SU-DHL-6 (cell line): ENCODE data around the gene WNT3.

Source experiments
- H2AFZ ChIP-seq: fragments of 200-600 bp; sonication (generic); 2 replicates; pipeline ENCODE4 v1.6.1; 2014; ENCODE audit warnings: low read depth, mild to moderate bottlenecking, moderate library complexity, mixed read lengths, antibody characterized with exemption, low read length; ENCODE audit not compliant: severe bottlenecking
- H3F3A ChIP-seq: fragments of 200-600 bp; shearing (Covaris generic); 2 replicates; pipeline ENCODE4 v1.6.0; 2016; ENCODE audit warnings: antibody characterized with exemption, mild to moderate bottlenecking; ENCODE audit not compliant: insufficient read depth
- H3K27ac ChIP-seq: fragments of 200-600 bp; sonication (generic); 2 replicates; pipeline ENCODE4 v1.5.1; 2016; ENCODE audit warnings: low read depth, mild to moderate bottlenecking, low read length, moderate library complexity, mixed read lengths
- H3K27me3 ChIP-seq: fragments of 200-600 bp; sonication (generic), shearing (Covaris generic); 2 replicates; pipeline ENCODE4 v1.6.0; 2014; ENCODE audit warnings: mild to moderate bottlenecking, low read length
- H3K36me3 ChIP-seq: fragments of 200-600 bp; sonication (generic); 2 replicates; pipeline ENCODE4 v1.6.1; 2014; ENCODE audit warnings: mild to moderate bottlenecking, low read length, mixed read lengths
- H3K4me2 ChIP-seq: fragments of 300-600, 200-600 bp; shearing (Covaris generic), sonication (generic); 2 replicates; pipeline ENCODE4 v1.6.0; 2014; ENCODE audit warnings: low read length, low read depth, mild to moderate bottlenecking; ENCODE audit not compliant: poor library complexity, severe bottlenecking
- H3K4me3 ChIP-seq: fragments of 200-600 bp; sonication (generic); 2 replicates; pipeline ENCODE4 v1.5.1; 2014; ENCODE audit warnings: antibody characterized with exemption, low read length, mild to moderate bottlenecking, mixed read lengths; ENCODE audit not compliant: insufficient read depth, poor library complexity, severe bottlenecking
- H3K79me2 ChIP-seq: fragments of 200-600 bp; sonication (generic); 2 replicates; pipeline ENCODE4 v1.6.1; 2014; ENCODE audit warnings: mild to moderate bottlenecking, low read length, moderate library complexity; ENCODE audit not compliant: insufficient read depth
- H3K9ac ChIP-seq: fragments of 200-600 bp; sonication (generic); 2 replicates; pipeline ENCODE4 v1.7.0; 2014; ENCODE audit warnings: mild to moderate bottlenecking, low read length
- H3K9me2 ChIP-seq: fragments of 200-600 bp; sonication (generic); replicated peaks from 2 replicates; pipeline ENCODE4 v1.6.1; 2014; ENCODE audit warnings: low read length; ENCODE audit not compliant: insufficient read depth
- H3K9me3 ChIP-seq: fragments of 200-600 bp; sonication (generic); 2 replicates; pipeline ENCODE4 v1.6.1; 2014; ENCODE audit warnings: low read length, mixed read lengths; ENCODE audit not compliant: insufficient read depth
- H4K20me1 ChIP-seq: fragments of 200-600 bp; sonication (generic); 2 replicates; pipeline ENCODE4 v1.6.1; 2014; ENCODE audit warnings: low read depth, mild to moderate bottlenecking, antibody characterized with exemption, low read length, moderate library complexity, mixed read lengths
- EZH2phosphoT487 ChIP-seq: fragments of 200-600 bp; sonication (generic), shearing (Covaris generic); conservative IDR thresholded peaks from 2 replicates; pipeline ENCODE4 v1.6.1; 2018; ENCODE audit warnings: mild to moderate bottlenecking, antibody characterized with exemption, low read length, moderate library complexity, mixed read lengths
- TF ChIP-seq, protein P1 (sequence below): fragments of 200-600 bp; sonication (generic); IDR thresholded peaks from one replicate; pipeline ENCODE4 v1.5.1; 2017; ENCODE audit warnings: antibody characterized with exemption, mild to moderate bottlenecking, low read length, moderate library complexity; ENCODE audit not compliant: insufficient read depth, poor library complexity, severe bottlenecking

The WNT3 gene

DNA sequence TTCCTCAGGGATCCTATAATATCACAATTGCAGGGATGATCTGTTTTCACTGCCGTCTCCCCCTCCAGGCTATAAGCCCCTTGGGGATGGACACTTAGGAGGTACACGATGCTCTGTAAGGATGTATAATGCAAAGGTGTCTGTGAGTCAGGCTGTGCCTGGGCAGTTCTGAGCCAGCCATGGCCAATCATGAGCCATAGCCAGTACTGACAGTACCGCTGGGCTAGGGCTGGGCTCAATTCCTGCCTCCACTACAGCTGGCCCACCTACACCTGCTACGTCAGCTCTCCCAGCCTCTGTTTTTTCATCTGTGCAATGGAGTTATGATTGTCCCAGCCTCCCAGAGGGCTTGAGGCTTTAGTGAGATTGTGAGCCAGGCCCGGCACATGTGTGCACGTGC lies 30.0 kb upstream of the WNT3 start:
- no peaks in the 10 kb centered on the region for H3K36me3 ChIP-seq
- no peak overlapping the region for H3K4me2 ChIP-seq
- H3K9me3 ChIP-seq, result peaks cover 1% of the 10 kb centered on the region; the same call in 1 of the 2 replicates
- no peak overlapping the region for H3K9ac ChIP-seq
- no peaks in the 10 kb centered on the region for H3K79me2 ChIP-seq
- no peaks in the 10 kb centered on the region for H3K9me2 ChIP-seq
- H3F3A ChIP-seq, result no peaks in the 10 kb centered on the region
- no peak overlapping the region for H3K27ac ChIP-seq
- H3K27me3 ChIP-seq, result no peaks in the 10 kb centered on the region
- no peak overlapping the region for H2AFZ ChIP-seq
- no peaks in the 10 kb centered on the region for H4K20me1 ChIP-seq
- TF ChIP-seq, protein P1, sequence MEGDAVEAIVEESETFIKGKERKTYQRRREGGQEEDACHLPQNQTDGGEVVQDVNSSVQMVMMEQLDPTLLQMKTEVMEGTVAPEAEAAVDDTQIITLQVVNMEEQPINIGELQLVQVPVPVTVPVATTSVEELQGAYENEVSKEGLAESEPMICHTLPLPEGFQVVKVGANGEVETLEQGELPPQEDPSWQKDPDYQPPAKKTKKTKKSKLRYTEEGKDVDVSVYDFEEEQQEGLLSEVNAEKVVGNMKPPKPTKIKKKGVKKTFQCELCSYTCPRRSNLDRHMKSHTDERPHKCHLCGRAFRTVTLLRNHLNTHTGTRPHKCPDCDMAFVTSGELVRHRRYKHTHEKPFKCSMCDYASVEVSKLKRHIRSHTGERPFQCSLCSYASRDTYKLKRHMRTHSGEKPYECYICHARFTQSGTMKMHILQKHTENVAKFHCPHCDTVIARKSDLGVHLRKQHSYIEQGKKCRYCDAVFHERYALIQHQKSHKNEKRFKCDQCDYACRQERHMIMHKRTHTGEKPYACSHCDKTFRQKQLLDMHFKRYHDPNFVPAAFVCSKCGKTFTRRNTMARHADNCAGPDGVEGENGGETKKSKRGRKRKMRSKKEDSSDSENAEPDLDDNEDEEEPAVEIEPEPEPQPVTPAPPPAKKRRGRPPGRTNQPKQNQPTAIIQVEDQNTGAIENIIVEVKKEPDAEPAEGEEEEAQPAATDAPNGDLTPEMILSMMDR, result no peak
- TF ChIP-seq EZH2phosphoT487, result no peak
- H3K4me3 ChIP-seq, result no peak overlapping the region

DNA sequence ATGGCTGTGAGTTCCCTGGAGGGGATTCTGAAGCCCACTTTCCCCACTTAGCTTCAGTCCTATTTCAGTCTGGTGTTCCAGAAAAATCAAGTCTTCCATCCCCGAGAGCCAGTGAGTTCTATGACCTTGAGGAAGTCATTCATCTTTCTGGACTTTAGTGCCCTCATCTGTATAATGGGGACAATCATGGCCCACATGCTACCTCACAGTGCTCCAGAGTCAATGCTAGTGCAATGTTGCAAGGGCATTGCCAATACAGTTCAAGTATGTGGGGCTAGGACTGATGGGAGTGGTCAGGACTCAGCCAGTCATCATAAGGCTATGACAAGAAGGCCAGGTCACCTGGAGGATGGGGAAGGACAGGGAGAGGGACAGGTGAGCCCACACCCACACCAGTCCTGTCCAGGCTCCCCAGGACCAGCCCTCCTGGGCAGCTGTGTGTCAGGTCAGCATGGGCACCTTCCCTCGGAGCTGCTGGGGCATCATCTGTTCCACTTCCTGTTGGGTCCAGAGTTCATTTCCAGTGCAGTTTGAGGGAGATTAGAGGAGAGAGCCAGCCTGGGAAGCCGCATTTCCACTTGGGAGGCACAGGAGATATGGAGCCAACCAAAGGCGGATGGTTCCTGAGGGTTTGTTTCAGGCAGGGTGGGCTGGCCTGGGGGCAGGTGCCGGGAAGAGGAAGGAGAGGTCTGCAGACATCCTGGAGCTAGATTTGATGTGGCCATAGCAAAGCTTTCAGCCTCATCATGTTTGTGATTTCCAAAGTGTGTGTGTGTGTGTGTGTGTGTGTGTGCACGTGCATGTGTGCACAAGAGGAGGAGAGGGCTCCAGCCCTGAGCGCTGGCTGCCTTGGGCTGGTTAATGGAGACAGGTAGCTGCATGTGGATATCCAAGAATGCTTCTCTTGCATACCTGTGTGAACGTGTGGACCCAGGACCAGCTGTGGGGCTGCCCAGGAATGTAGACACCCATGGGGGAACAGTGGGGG lies 29.0 kb upstream of the WNT3 start:
- Histone ChIP-seq H3K9me2 (no peaks in the 10 kb centered on the region), H4K20me1 (no peaks in the 10 kb centered on the region), H3K27me3 (no peaks in the 10 kb centered on the region), H3F3A (no peaks in the 10 kb centered on the region), H3K79me2 (no peaks in the 10 kb centered on the region), H3K4me2 (no peak overlapping the region), H3K4me3 (no peak overlapping the region), H3K9ac (no peak overlapping the region), H3K9me3 (peaks cover 12% of the 10 kb centered on the region; the same call in 1 of the 2 replicates), H3K36me3 (no peaks in the 10 kb centered on the region), H3K27ac (no peak overlapping the region), H2AFZ (no peak overlapping the region)
- no peak for TF ChIP-seq EZH2phosphoT487
- TF ChIP-seq, protein P1, result no peak

DNA sequence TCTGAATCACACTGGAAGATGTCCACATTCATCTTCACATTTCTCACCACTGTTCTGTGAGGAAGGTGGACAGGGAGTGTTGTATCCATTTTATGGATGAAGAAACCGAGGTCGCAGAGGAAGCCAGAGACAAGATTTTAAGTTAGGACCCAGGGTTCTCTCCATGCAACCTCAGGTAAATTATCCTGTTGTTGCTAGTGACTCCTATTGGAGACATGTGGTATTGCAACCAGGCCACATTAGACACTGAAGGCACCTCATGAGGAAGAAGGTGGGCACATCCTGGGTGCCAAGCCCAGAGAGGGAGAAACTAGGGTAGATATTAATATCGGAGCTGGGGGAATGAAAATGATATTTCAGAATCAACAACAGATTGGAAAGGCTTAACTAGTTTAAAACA lies 24.3 kb upstream of the WNT3 start:
- peaks cover 12% of the 10 kb centered on the region; the same call in 1 of the 2 replicates for H3K9me3 ChIP-seq
- no peaks in the 10 kb centered on the region for H3K27me3 ChIP-seq
- H3K9ac ChIP-seq, result no peak overlapping the region
- no peak overlapping the region for H3K4me3 ChIP-seq
- H3F3A ChIP-seq, result no peaks in the 10 kb centered on the region
- H3K79me2 ChIP-seq, result no peaks in the 10 kb centered on the region
- no peak overlapping the region for H3K4me2 ChIP-seq
- no peaks in the 10 kb centered on the region for H3K9me2 ChIP-seq
- H2AFZ ChIP-seq, result no peak overlapping the region
- no peaks in the 10 kb centered on the region for H3K36me3 ChIP-seq
- H4K20me1 ChIP-seq, result no peaks in the 10 kb centered on the region
- no peak for TF ChIP-seq EZH2phosphoT487
- TF ChIP-seq, protein P1, result peak; percentile 39
- H3K27ac ChIP-seq, result no peak overlapping the region
